Upper lobe of left lung (tissue), 6 donors: ENCODE measurements around the gene SPTBN1. TPM values are rescaled to one million over a fixed set of nuclear protein-coding genes. Genes with fewer than 3 reads are reported as not detected.

Experiments used
- ATAC-seq, 2 donors: fragments of 200-7000 bp; cut with Tn5 transposase; one replicate each; pipeline ENCODE4 v1.9.1; 2022; ENCODE audit warnings: mild to moderate bottlenecking in 2 of 2, moderate library complexity in 2 of 2; ENCODE audit not compliant: low FRiP score in 2 of 2
- DNase-seq, 2 donors: peaks; one replicate each; pipeline ENCODE4 v3.0.0-alpha.2; 2019 to 2020
- H3K27ac ChIP-seq, 4 donors: fragments of 200-600 bp; sonication (generic); one replicate each; pipeline ENCODE4 v1.5.1; 2016 to 2019
- H3K27me3 ChIP-seq, 4 donors: fragments of 200-600 bp; sonication (generic); one replicate each; pipeline ENCODE4 v1.5.1; 2017 to 2019
- H3K36me3 ChIP-seq, 4 donors: fragments of 200-600 bp; sonication (generic); one replicate each; pipeline ENCODE4 v1.5.1; 2016 to 2019
- H3K4me1 ChIP-seq, 4 donors: fragments of 200-600 bp; sonication (generic); one replicate each; pipeline ENCODE4 v1.5.1; 2018 to 2019
- H3K4me3 ChIP-seq, 4 donors: fragments of 200-600 bp; sonication (generic); one replicate each; pipeline ENCODE4 v1.5.1; 2017 to 2019; ENCODE audit warnings: mild to moderate bottlenecking in 2 of 4, moderate library complexity in 1 of 4
- H3K9me3 ChIP-seq, 4 donors: fragments of 200-600 bp; sonication (generic); one replicate each; pipeline ENCODE4 v1.5.1; 2018 to 2019
- EP300 ChIP-seq, 4 donors: sonication (generic); formaldehyde crosslinking; IDR thresholded peaks; one replicate each; pipeline ENCODE4 v1.5.1; 2017; ENCODE audit warnings: antibody characterized with exemption in 4 of 4, control low read depth in 2 of 4
- POLR2A ChIP-seq, 4 donors: fragments of 450-650 bp; IDR thresholded peaks; one replicate each; pipeline ENCODE4 v1.5.1; 2016 to 2017; ENCODE audit warnings: antibody characterized with exemption in 4 of 4, mild to moderate bottlenecking in 2 of 4
- POLR2AphosphoS5 ChIP-seq, 2 donors: sonication (generic); formaldehyde crosslinking; IDR thresholded peaks; one replicate each; pipeline ENCODE4 v1.5.1; 2017; ENCODE audit warnings: antibody characterized with exemption in 2 of 2
- WGBS, 2 donors: methylation state at CpG; one replicate each; pipeline ENCODE4 v1.1.5; 2017 to 2018; 5-methylcytosine and 5-hydroxymethylcytosine counted together
- total RNA-seq, 6 donors: library from RNA; depleted of rRNA in 4 of 6; stranded (reverse); fragments of >200 nt in 4 of 6; gene quantifications; one replicate each; pipeline versions ENCODE4 v1.1.0 to v1.2.1, GENCODE V29; 2016 to 2021
- TF ChIP-seq, protein P1 (sequence below), 6 experiments: fragments of 450-650 bp in 4 of 6; fragments of 200-600 bp in 2 of 6; sonication (generic) in 2 of 6; IDR thresholded peaks; one replicate each; pipeline ENCODE4 v1.5.1; 2016 to 2019; ENCODE audit warnings: antibody characterized with exemption in 6 of 6
- donor health status: DM: no; HTN: no; CAD: no; lungs with moderate emphysema.
- donor health status: DM: no; HTN: yes; CAD: no; lungs with severe emphysema.

SPTBN1 gene
- total RNA-seq, 6 donors from 2014 or later = 449 to 911 (median 654) TPM

DNA sequence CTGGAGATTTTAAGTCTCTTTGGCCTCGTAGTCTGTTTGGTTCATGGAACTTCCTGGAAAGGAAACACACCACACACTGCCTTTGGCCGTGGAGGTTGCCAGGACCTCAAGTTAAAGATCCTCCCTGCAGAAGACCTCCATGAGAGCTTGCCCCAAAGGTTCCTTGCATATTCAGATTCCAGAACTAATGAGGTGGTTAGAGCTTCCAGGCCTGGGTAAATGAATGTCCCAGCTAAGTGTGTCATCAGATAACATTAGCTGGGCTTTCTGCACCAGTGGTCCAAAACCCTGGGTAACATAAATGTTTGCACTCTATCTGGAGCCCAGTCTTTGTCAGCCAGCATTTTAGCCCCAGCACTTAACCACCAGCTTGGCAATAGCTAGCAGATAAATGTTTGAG, 145.2 kb downstream of the SPTBN1 start:
- ATAC-seq = no peak
- no peak for DNase-seq
- WGBS, 2 donors = 24 to 29% methylated on average over 1 to 2 of the region's 2 CpGs
- Histone ChIP-seq H3K4me3 (no peak overlapping the region), H3K27ac (peak overlapping the region; percentile 18 to 82 (median 75)), H3K27me3 (no peaks in the 10 kb centered on the region), H3K4me1 (peaks cover 93 to 99% (median 95%) of the 10 kb centered on the region in 4 donors), H3K36me3 (peaks cover 0 to 21% (median 9%) of the 10 kb centered on the region in 4 donors), H3K9me3 (no peaks in the 10 kb centered on the region)
- TF ChIP-seq, protein P1, sequence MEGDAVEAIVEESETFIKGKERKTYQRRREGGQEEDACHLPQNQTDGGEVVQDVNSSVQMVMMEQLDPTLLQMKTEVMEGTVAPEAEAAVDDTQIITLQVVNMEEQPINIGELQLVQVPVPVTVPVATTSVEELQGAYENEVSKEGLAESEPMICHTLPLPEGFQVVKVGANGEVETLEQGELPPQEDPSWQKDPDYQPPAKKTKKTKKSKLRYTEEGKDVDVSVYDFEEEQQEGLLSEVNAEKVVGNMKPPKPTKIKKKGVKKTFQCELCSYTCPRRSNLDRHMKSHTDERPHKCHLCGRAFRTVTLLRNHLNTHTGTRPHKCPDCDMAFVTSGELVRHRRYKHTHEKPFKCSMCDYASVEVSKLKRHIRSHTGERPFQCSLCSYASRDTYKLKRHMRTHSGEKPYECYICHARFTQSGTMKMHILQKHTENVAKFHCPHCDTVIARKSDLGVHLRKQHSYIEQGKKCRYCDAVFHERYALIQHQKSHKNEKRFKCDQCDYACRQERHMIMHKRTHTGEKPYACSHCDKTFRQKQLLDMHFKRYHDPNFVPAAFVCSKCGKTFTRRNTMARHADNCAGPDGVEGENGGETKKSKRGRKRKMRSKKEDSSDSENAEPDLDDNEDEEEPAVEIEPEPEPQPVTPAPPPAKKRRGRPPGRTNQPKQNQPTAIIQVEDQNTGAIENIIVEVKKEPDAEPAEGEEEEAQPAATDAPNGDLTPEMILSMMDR (IDR thresholded peaks at IDR 0.05) = no peak
- no peak for TF ChIP-seq EP300 (IDR thresholded peaks at IDR 0.05)
- TF ChIP-seq POLR2AphosphoS5 (IDR thresholded peaks at IDR 0.05) = no peak
- no peak for TF ChIP-seq POLR2A (IDR thresholded peaks at IDR 0.05)

- ATAC-seq = no peak
- H3K27ac ChIP-seq = peak overlapping the region; percentile 72 to 82 (median 75)
Observed at GRCh38 chr2:54602736-54603322, 146.7 kb downstream of the SPTBN1 start.

GRCh38 chr2:54603357-54603756, 147.2 kb downstream of the SPTBN1 start:
- TF ChIP-seq POLR2AphosphoS5 (IDR thresholded peaks at IDR 0.05) (no peak), EP300 (IDR thresholded peaks at IDR 0.05) (no peak), POLR2A (IDR thresholded peaks at IDR 0.05) (no peak)
- TF ChIP-seq, protein P1 (IDR thresholded peaks at IDR 0.05) = no peak

More at GRCh38 chr2:54602736-54603322, 146.7 kb downstream of the SPTBN1 start:
- H3K9me3 ChIP-seq = no peaks in the 10 kb centered on the region
- peaks cover 88 to 96% (median 91%) of the 10 kb centered on the region in 4 donors for H3K4me1 ChIP-seq
- H3K27me3 ChIP-seq = no peaks in the 10 kb centered on the region
- H3K36me3 ChIP-seq = peaks cover 0 to 21% (median 9%) of the 10 kb centered on the region in 4 donors
- DNase-seq = no peak
- WGBS, 2 donors = 39 to 47% methylated on average over 5 of the region's 5 CpGs
- TF ChIP-seq POLR2A (IDR thresholded peaks at IDR 0.05) (no peak), POLR2AphosphoS5 (IDR thresholded peaks at IDR 0.05) (no peak), EP300 (IDR thresholded peaks at IDR 0.05) (no peak)
- TF ChIP-seq, protein P1 (IDR thresholded peaks at IDR 0.05) = no peak
- no peak overlapping the region for H3K4me3 ChIP-seq

GRCh38 chr2:54603796-54604195, 147.7 kb downstream of the SPTBN1 start:
- Histone ChIP-seq H3K9me3 (no peaks in the 10 kb centered on the region), H3K4me3 (no peak overlapping the region), H3K27me3 (no peaks in the 10 kb centered on the region), H3K27ac (peak overlapping the region; percentile 72 to 82 (median 75)), H3K4me1 (peaks cover 79 to 97% (median 86%) of the 10 kb centered on the region in 4 donors), H3K36me3 (peaks cover 0 to 17% (median 9%) of the 10 kb centered on the region in 4 donors)
- no peak for ATAC-seq
- DNase-seq = no peak
- 78 to 87% methylated on average over 1 of the region's 1 CpG for WGBS, 2 donors
- no peak for TF ChIP-seq POLR2AphosphoS5 (IDR thresholded peaks at IDR 0.05)
- TF ChIP-seq, protein P1 (IDR thresholded peaks at IDR 0.05) = no peak
- TF ChIP-seq EP300 (IDR thresholded peaks at IDR 0.05) = no peak
- TF ChIP-seq POLR2A (IDR thresholded peaks at IDR 0.05) = no peak

More at GRCh38 chr2:54603357-54603756, 147.2 kb downstream of the SPTBN1 start:
- no peak for DNase-seq
- Histone ChIP-seq H3K4me1 (peaks cover 84 to 97% (median 88%) of the 10 kb centered on the region in 4 donors), H3K9me3 (no peaks in the 10 kb centered on the region), H3K27me3 (no peaks in the 10 kb centered on the region), H3K4me3 (no peak overlapping the region), H3K27ac (peak overlapping the region; percentile 72 to 82 (median 75)), H3K36me3 (peaks cover 0 to 21% (median 9%) of the 10 kb centered on the region in 4 donors)
- WGBS, 2 donors = 37 to 60% methylated on average over 3 of the region's 3 CpGs
- ATAC-seq = no peak
